Measurements from ENCODE around the gene NOS1. TPM values are rescaled to one million over a fixed set of nuclear protein-coding genes. Genes with fewer than 3 reads are reported as not detected.

The NOS1 gene
- total and polyA plus RNA-seq, 5 experiments from 2014 or later: not detected

DNA sequence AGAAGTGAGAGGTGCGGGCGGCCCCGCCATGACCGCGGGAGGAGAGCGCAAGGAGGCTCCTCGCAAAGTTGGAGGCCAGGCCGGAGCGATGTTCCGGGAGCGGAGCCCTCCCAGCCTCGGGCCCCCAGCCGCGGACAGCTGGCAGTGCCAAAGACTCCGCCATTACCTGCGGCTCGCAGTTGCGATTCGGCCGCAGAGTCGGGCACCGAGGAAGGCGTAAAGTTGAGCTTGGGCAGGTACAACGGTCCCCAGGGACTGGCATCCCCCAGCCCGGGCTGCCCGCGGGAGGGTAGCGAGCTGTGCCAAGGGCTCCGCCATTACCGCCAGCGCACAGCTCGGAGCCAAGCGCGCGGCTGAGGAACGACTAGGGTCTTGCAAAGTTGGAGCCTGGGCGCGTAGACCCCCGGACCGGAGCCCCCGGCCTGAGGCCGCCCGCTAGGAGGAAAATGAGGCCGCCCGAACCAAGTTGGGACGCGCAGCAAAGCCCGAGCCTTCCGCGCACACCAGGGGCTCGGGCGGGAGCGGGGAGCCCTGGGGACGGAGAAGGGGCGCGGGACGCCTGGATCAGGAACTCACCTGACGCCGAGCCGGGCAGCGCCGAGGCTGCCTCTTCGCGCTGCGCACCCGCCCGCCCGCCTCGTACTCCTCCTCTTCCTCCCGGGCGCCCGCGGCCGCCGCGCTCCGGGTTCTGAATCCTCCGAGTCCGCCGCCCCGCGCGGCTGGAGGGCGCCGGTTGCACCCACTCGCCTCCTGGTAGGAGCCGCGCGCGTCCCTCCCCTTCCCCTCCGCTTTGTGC lies 677 bp downstream of the NOS1 start:
- H3K9me3 Mint-ChIP-seq: no peaks in the 10 kb centered on the region
- no peak overlapping the region for H3K4me3 Mint-ChIP-seq
- DNase-seq: no peak

DNA sequence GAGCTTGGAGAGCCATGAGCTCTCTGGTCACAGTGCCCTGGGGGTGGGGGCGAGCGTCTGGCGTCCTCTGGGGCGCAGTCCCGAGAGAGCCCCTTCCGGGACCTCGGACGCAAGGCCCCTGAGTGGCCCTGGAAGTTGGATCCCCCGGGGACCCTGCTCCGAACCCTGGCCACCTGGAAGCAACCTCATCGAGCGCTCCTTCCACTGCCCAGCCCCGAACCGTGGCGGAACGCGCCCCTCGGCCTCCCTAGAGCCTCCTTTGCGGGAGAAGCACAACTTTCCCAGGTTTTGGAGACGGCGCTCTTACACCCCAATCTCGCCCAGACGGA lies 1.2 kb downstream of the NOS1 start:
- DNase-seq: no peak
- H3K27me3 Mint-ChIP-seq: peaks cover 19 to 60% (median 44%) of the 10 kb centered on the region in 5 donors
- ATAC-seq: no peak
- POLR2A ChIA-PET: no interaction called here
- no peaks in the 10 kb centered on the region for H3K36me3 Mint-ChIP-seq
- no peak overlapping the region for H3K4me3 Mint-ChIP-seq
- no peak overlapping the region for H3K27ac Mint-ChIP-seq
- H3K4me1 Mint-ChIP-seq: peaks cover 0 to 8% (median 0%) of the 10 kb centered on the region in 4 donors
- no peaks in the 10 kb centered on the region for H3K9me3 Mint-ChIP-seq

More for the DNA sequence above, 677 bp downstream of the NOS1 start:
- POLR2A ChIA-PET: no interaction called here
- Mint-ChIP-seq H3K27me3 (peaks cover 21 to 66% (median 46%) of the 10 kb centered on the region in 5 donors), H3K4me1 (peaks cover 0 to 8% (median 0%) of the 10 kb centered on the region in 4 donors), H3K27ac (no peak overlapping the region), H3K36me3 (no peaks in the 10 kb centered on the region)
- no peak for ATAC-seq

DNA sequence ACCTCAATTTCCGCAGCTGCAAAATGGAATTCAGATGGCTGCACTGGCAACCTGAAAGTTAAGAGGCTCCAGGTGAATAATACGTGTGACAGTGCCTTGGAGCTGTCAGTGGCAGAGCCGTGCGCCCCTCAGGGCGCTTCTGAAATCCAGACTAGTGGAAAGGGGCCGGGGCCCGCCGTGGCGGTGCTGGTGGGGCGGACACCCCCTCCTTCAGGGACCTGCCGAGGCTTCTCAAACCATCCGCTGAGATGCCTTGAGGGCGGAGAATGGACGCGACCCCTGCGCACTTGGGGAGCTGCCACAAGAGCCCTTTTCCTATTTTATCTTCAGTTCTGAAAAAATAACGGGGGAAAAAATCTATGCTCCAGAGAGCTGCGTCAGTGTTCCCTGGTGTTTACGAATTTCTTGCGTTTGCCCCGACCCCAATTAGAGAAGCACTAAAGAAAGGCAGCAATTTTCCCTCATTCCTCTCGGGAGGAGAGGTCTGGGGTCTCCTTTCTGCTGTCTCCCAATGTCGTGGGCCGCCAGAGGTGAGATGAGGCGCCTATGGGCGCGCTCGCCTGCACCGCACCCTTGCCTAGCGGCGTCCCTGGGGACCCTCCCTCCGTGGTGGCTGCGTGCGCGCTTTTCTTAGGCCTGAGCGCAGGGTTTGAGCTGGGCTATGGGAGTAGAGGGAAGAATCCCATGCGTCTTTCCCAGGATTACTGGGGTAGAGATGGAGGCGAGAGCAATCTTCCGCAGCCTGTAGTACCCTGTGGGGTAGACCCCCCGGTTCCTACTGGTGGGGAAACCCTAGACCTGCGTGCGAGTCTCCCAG lies 2.2 kb downstream of the NOS1 start:
- Mint-ChIP-seq H3K36me3 (no peaks in the 10 kb centered on the region), H3K27me3 (peaks cover 18 to 53% (median 37%) of the 10 kb centered on the region in 5 donors), H3K4me1 (peaks cover 0 to 8% (median 0%) of the 10 kb centered on the region in 4 donors), H3K4me3 (no peak overlapping the region), H3K27ac (no peak overlapping the region), H3K9me3 (no peaks in the 10 kb centered on the region)
- POLR2A ChIA-PET: no interaction called here
- DNase-seq: no peak
- ATAC-seq: no peak

DNA sequence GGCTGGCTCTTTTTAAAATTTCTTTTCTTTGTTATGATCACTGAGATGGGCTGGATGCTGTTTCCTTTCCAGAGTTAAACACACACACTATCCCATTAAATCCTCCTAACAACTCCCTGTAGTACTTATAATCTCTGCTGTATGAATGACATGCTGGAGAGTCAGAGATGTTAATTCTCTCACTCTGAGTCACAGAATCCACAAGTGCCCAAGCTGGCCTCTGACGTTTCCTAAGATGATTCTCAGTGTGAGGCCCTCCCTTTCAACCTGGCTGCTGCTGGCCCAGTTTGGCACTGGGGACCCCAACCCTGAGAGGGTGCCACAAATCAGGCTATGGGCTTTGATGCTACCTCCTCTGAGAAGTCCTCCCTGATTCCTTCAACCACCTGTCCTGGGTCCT lies 5.4 kb downstream of the NOS1 start:
- POLR2A ChIA-PET: no interaction called here
- Mint-ChIP-seq H3K4me1 (no peaks in the 10 kb centered on the region), H3K9me3 (no peaks in the 10 kb centered on the region), H3K36me3 (no peaks in the 10 kb centered on the region), H3K27ac (peak overlapping the region in 1 of 10 donors; percentile 32), H3K27me3 (peaks cover 9 to 27% (median 18%) of the 10 kb centered on the region in 5 donors), H3K4me3 (no peak overlapping the region)
- no peak for ATAC-seq
- no peak for DNase-seq

DNA sequence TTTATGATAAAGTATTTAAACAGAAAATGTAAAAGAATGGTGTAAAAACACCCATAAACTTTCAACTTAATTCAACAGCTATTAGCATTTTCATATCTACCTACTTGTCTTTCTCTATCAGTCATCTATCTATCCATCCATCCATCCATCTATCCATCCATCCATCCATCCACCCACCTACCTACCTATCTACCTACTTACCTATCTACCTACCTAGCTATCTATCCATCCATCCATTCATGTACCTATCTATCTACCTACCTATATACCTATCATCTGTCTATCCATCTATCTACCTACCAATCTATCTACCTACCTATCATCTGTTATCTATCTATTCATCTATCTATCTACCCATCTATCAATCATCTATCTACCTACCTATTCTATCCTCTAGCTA lies 8.5 kb downstream of the NOS1 start:
- DNase-seq (no peak), ATAC-seq (no peak)
- Mint-ChIP-seq H3K27me3 (peaks cover 0 to 10% (median 5%) of the 10 kb centered on the region in 5 donors), H3K4me1 (no peaks in the 10 kb centered on the region), H3K36me3 (no peaks in the 10 kb centered on the region), H3K4me3 (no peak overlapping the region), H3K27ac (no peak overlapping the region), H3K9me3 (no peaks in the 10 kb centered on the region)
- POLR2A ChIA-PET: no interaction called here

DNA sequence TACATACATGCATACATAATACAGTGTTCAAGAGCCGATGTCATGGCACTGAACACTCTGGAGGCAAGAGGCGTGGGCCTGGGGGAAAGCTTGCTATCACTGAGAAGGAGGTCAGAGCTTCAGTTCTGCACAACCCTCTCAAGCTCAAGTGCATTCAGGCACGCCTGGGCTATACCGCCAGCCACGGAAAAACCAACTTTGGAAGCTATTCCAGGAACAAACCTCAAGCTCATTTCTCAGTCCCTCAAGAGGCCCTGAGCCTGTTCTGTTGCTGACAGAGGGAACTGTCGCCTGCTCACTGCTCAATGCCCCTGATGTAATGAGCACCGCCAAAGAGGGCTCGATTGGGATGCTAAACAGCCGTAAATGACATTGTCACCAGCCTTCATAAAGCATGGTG lies 9.2 kb downstream of the NOS1 start:
- ATAC-seq (no peak), DNase-seq (no peak)
- H3K27ac Mint-ChIP-seq: peak overlapping the region in 1 of 10 donors; percentile 19
- H3K4me1 Mint-ChIP-seq: no peaks in the 10 kb centered on the region
- H3K27me3 Mint-ChIP-seq: peaks cover 0 to 10% (median 4%) of the 10 kb centered on the region in 5 donors
- POLR2A ChIA-PET: no interaction called here
- H3K9me3 Mint-ChIP-seq: no peaks in the 10 kb centered on the region
- H3K36me3 Mint-ChIP-seq: no peaks in the 10 kb centered on the region
- no peak overlapping the region for H3K4me3 Mint-ChIP-seq

DNA sequence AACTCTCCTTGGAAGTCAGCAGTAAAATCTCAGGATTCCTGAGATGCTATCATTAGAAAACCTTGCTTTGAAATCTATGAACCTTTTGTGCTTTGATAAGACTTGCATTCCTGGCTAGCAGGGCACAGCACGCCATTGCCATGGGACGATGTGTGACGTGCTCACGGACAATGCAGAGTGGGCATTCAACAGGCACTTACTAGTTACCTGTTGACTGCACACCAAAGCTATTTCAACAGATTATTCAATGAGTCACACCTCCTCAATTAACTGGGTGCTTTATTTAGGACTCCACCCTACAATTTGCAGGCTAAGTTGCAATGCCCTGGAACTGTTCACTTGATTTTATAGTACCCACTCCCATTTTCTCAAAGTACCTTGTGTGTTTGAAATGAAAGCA lies 11.3 kb downstream of the NOS1 start:
- H3K4me3 Mint-ChIP-seq: no peak overlapping the region
- DNase-seq: no peak
- H3K27ac Mint-ChIP-seq: no peak overlapping the region
- no peak for ATAC-seq
- H3K4me1 Mint-ChIP-seq: no peaks in the 10 kb centered on the region
- POLR2A ChIA-PET: no interaction called here
- no peaks in the 10 kb centered on the region for H3K36me3 Mint-ChIP-seq
- peaks cover 0 to 3% (median 0%) of the 10 kb centered on the region in 9 donors for H3K9me3 Mint-ChIP-seq
- H3K27me3 Mint-ChIP-seq: peaks cover 0 to 5% (median 2%) of the 10 kb centered on the region in 5 donors

DNA sequence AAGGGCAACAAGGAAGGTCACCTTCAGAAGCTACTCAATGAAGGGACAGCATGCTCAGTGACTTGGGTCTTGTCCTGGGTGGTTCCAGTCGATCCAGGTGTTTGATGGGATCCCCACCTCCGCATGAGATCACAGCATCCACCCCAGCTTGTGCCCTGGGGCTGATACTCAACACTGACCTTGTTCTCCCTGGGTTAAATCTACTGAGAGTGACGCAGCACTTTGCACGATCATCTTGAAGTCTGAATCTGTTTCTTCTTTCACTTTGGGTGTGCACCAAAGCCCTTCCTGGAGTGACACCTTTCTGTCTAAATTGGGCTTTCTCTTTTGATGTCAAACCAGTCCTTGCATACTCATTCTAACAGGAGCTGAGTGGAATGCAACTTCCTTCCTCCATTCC lies 13.8 kb downstream of the NOS1 start:
- POLR2A ChIA-PET: interaction anchor here (0.7 kb wide), 1 partner anchor 109 kb away, joined by 3 read pairs; no protein-coding TSS in a partner anchor

DNA sequence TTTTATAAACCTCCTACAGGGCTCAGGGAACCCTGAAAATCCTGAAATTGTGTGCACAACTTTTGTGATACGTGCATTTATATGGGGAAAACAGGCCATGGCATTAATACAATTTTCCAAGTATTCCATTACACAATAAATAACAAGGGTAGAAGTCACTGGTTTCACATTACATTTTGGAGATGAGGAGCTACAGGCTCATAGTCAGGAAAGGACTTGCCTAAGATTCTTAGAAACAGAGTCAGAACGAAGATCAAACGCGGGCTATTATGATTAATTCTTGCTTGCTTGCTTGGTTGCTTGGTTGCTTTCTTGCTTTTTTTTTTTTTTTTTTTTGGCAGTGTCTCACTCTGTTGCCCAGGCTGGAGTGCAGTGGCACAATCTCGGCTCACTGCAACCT lies 16.7 kb downstream of the NOS1 start:
- Mint-ChIP-seq H3K4me1 (no peaks in the 10 kb centered on the region), H3K4me3 (no peak overlapping the region), H3K9me3 (peaks cover 3 to 31% (median 9%) of the 10 kb centered on the region in 9 donors), H3K27ac (no peak overlapping the region), H3K27me3 (peaks cover 9 to 24% (median 11%) of the 10 kb centered on the region in 5 donors), H3K36me3 (peaks cover 0 to 8% (median 0%) of the 10 kb centered on the region in 3 donors)
- DNase-seq: no peak
- POLR2A ChIA-PET: no interaction called here
- ATAC-seq: no peak

More for the DNA sequence above, 13.8 kb downstream of the NOS1 start:
- Mint-ChIP-seq H3K27ac (no peak overlapping the region), H3K9me3 (peaks cover 0 to 20% (median 4%) of the 10 kb centered on the region in 9 donors), H3K36me3 (peaks cover 0 to 3% (median 0%) of the 10 kb centered on the region in 3 donors), H3K27me3 (peaks cover 0 to 6% (median 2%) of the 10 kb centered on the region in 5 donors), H3K4me1 (no peaks in the 10 kb centered on the region), H3K4me3 (no peak overlapping the region)
- no peak for DNase-seq
- ATAC-seq: no peak

DNA sequence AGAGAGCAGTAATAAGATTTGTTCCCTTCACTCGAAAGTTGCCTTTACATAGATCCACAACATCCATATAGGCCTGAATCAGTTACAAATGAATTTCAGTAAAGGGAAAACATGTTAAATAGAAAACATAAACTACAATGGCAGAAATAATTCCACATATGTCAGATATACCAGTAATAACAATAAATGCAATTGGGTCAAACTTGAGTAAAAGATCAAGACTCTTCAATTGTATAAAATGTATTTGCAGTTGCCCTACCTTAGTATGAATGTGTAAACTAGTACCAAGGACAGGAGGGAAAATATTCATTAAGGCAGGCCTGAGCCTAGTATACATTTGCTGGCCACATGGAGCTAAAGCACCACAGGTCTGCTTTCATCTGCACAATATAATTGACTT lies 17.6 kb downstream of the NOS1 start:
- Mint-ChIP-seq H3K27ac (no peak overlapping the region), H3K27me3 (peaks cover 10 to 30% (median 13%) of the 10 kb centered on the region in 5 donors), H3K9me3 (peaks cover 3 to 31% (median 9%) of the 10 kb centered on the region in 9 donors), H3K4me3 (no peak overlapping the region), H3K36me3 (peaks cover 0 to 8% (median 0%) of the 10 kb centered on the region in 3 donors), H3K4me1 (no peaks in the 10 kb centered on the region)
- DNase-seq: no peak
- no peak for ATAC-seq
- POLR2A ChIA-PET: no interaction called here

DNA sequence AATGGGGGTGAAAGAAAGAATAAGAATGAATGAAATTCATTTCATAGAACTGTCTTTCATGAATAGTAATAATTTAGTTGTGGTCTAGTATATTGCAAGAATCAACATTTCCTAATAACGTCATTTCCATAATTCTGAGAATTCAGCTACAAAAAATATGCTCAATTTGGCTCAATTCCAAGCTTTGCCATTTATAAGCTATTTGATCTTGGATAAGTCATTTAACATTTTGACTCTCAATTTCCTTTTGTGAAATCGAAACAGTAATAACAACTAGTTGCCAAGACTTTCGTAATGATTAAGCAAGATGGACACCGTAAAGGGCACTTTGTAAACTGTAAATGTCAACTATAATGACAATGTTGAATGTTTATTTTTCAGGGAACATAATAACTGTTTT lies 18.1 kb downstream of the NOS1 start:
- DNase-seq (no peak), ATAC-seq (no peak)
- Mint-ChIP-seq H3K36me3 (peaks cover 0 to 8% (median 0%) of the 10 kb centered on the region in 3 donors), H3K4me1 (no peaks in the 10 kb centered on the region), H3K27ac (no peak overlapping the region), H3K9me3 (peaks cover 3 to 31% (median 9%) of the 10 kb centered on the region in 9 donors), H3K4me3 (no peak overlapping the region), H3K27me3 (peaks cover 10 to 32% (median 11%) of the 10 kb centered on the region in 5 donors)
- POLR2A ChIA-PET: no interaction called here

DNA sequence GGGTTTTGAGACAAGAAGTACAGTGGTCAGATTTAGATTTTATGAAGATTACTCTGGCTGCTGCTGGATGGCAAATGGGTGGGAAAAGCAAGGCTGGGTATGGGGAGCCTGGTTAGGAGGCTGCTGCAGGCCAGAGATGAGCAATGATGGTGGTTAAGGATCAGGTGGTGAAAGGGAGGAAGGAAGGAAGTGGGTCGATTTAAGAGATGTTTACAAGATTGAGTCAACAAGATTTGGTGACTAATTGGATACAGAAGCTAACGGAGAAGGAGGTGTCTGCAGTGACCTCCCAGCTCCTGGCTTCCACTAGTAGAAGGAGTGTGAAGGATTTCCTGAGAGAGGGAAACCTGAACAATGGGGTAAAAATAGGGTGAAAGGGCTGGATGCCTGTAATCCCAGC lies 18.7 kb downstream of the NOS1 start:
- H3K27ac Mint-ChIP-seq: peak overlapping the region in 1 of 10 donors; percentile 29
- H3K4me1 Mint-ChIP-seq: no peaks in the 10 kb centered on the region
- H3K9me3 Mint-ChIP-seq: peaks cover 3 to 31% (median 9%) of the 10 kb centered on the region in 9 donors
- H3K27me3 Mint-ChIP-seq: peaks cover 10 to 32% (median 13%) of the 10 kb centered on the region in 5 donors
- H3K4me3 Mint-ChIP-seq: no peak overlapping the region
- POLR2A ChIA-PET: no interaction called here
- no peak for ATAC-seq
- DNase-seq: no peak
- peaks cover 0 to 8% (median 0%) of the 10 kb centered on the region in 3 donors for H3K36me3 Mint-ChIP-seq

DNA sequence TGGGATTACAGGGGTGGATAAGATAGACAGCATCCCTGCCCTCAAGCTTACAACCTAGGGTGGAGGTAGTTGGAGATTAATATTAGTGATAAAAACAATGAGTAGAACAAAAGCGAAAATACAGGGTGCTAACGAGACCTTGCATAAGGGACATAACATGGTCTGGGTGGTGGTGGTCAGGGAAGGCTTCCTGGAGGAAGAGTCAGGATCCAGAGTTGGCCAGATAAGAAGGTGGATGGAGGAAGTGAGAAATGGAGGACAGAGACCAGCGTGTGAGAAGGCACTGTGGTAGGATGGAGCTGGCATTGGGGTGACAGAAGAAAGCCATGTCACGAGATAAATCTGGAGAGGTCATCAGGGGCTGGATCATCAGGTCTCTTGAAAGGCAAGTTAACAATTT lies 19.2 kb downstream of the NOS1 start:
- H3K36me3 Mint-ChIP-seq: peaks cover 0 to 8% (median 0%) of the 10 kb centered on the region in 3 donors
- no peak for DNase-seq
- POLR2A ChIA-PET: no interaction called here
- H3K27me3 Mint-ChIP-seq: peaks cover 10 to 32% (median 13%) of the 10 kb centered on the region in 5 donors
- ATAC-seq: no peak
- peaks cover 3 to 31% (median 9%) of the 10 kb centered on the region in 9 donors for H3K9me3 Mint-ChIP-seq
- H3K4me3 Mint-ChIP-seq: no peak overlapping the region
- peak overlapping the region in 1 of 10 donors; percentile 29 for H3K27ac Mint-ChIP-seq
- H3K4me1 Mint-ChIP-seq: no peaks in the 10 kb centered on the region
